NB4 (cell line): Measurements from ENCODE around the gene BCAS3.

Experiments used
- DNase-seq: peaks from one replicate; pipeline ENCODE4 v3.0.0; 2010; ENCODE audit warnings: low read depth
- H3K4me3 ChIP-seq: one replicate; pipeline ENCODE4 v1.5.1; 2011; ENCODE audit warnings: mild to moderate bottlenecking, low read depth, low read length, moderate library complexity
- MYC ChIP-seq: IDR thresholded peaks from 2 replicates; pipeline ENCODE4 v1.6.1; 2011; ENCODE audit warnings: low read depth, low read length
- POLR2A ChIP-seq: IDR thresholded peaks from 2 replicates; pipeline ENCODE4 v1.6.1; 2011; ENCODE audit warnings: mild to moderate bottlenecking; ENCODE audit not compliant: insufficient read length; ENCODE audit errors: extremely low read depth
- TF ChIP-seq, protein P1 (sequence below): IDR thresholded peaks from 2 replicates; pipeline ENCODE4 v1.6.1; 2011; ENCODE audit warnings: low read depth, low read length
- TF ChIP-seq, protein P2 (sequence below): IDR thresholded peaks from one replicate; pipeline ENCODE4 v1.5.1; 2012; ENCODE audit warnings: low read depth, low read length

BCAS3 gene

DNA sequence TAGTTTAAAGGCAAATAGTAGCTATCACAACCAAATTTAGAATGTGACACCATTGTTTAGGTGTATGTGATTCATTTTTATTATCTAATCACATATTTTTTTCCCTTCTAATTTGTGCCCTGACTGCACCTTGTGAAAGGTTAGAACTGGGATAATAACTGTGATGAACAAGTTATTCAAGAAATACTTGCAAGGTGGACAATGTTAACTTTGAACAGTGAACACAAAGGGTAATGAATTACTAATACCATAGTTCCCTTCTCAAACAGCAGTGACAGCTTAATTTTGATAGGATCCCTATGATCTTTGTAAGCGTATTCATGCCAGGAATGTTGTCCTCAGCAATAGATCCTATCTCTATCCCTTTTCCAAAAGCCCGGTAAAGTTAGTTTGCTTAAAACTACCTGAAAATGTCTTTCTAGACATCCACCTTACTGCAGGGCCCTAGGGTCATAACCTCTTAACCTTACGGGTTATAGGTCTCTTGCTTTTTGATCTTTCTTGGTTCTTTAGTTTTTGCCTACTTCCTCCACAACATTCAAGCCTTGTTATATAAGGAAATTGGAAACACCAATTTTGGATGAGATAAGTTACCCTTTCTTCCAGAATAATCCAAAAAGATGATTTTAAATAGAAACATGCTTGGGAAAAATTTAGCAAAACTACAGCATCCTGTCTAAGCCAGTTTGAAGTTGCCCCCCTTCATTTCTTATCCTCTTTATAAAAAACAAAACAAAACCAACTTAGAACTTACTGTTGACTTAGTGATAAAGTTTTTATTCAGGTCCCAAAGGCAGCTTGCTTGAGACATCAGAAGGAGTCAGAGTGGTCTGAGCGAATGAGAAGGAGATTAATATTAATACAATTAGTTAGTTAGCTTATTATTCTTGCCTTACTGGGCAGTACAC, 522.0 kb downstream of the BCAS3 start:
- no peak for DNase-seq
- TF ChIP-seq, protein P1, sequence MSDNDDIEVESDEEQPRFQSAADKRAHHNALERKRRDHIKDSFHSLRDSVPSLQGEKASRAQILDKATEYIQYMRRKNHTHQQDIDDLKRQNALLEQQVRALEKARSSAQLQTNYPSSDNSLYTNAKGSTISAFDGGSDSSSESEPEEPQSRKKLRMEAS, result no peak
- TF ChIP-seq, protein P2, sequence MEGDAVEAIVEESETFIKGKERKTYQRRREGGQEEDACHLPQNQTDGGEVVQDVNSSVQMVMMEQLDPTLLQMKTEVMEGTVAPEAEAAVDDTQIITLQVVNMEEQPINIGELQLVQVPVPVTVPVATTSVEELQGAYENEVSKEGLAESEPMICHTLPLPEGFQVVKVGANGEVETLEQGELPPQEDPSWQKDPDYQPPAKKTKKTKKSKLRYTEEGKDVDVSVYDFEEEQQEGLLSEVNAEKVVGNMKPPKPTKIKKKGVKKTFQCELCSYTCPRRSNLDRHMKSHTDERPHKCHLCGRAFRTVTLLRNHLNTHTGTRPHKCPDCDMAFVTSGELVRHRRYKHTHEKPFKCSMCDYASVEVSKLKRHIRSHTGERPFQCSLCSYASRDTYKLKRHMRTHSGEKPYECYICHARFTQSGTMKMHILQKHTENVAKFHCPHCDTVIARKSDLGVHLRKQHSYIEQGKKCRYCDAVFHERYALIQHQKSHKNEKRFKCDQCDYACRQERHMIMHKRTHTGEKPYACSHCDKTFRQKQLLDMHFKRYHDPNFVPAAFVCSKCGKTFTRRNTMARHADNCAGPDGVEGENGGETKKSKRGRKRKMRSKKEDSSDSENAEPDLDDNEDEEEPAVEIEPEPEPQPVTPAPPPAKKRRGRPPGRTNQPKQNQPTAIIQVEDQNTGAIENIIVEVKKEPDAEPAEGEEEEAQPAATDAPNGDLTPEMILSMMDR, result no peak
- TF ChIP-seq POLR2A (no peak), MYC (no peak)
- H3K4me3 ChIP-seq, result no peak overlapping the region

DNA sequence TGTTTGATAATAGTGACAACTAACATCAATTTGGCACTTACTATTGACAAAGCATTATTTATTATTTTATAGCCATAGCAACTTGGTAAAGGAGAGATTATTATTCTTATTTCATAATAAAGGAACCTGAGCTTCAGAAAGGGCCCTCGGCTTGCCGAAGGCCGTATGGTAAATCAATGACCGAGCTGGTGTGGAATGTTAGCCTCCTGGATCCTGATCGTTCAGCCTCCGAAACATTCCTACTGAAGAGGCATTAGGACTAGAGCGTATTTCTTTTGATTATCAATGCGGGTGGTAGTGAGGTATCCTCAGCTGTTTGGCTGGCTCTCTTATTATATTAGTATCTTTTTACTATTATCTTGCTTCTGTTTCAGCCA, 522.7 kb downstream of the BCAS3 start:
- no peak overlapping the region for H3K4me3 ChIP-seq
- TF ChIP-seq, protein P2, result no peak
- no peak for TF ChIP-seq POLR2A
- TF ChIP-seq, protein P1, result no peak
- TF ChIP-seq MYC, result no peak
- no peak for DNase-seq

DNA sequence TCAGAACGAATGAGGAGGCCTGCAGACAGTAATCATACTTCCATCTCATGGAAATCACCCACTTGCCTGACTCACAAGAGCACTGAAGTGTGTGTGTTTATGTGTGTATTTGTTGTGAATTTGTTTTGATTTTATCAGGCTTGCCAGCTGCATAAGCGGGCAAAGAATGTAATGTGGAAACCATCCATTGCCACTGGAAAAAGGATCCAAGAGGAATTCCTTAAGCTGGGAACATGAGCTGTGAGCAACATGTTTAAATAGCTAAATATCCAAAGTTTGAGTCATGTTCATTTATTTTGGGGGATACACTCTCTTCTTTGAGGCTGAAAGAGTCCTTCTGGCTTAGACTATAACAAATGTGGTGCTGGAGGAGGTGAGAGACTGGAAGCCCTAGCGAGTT, 523.6 kb downstream of the BCAS3 start:
- no peak for TF ChIP-seq POLR2A
- no peak for TF ChIP-seq MYC
- TF ChIP-seq, protein P2, result no peak
- TF ChIP-seq, protein P1, result no peak
- H3K4me3 ChIP-seq, result no peak overlapping the region
- no peak for DNase-seq

DNA sequence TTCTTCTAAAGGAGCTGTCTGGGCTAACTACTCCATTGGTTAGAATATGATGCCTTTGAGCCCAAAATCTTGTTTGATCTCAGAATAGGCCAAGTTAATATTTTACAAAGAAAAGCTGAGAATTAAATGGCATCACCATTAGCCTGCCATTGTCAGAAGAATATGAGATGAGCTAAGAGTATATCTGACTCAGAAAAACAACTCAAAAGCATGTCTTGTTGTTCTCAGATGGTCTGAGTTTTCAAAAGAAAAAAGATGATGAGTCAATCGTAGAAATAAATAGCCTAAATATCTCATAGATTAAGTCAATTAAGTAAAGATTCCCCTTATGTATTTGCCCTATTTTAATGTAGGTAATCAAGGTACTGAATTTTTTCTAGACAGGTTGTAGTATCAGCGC, 524.9 kb downstream of the BCAS3 start:
- H3K4me3 ChIP-seq, result no peak overlapping the region
- TF ChIP-seq, protein P2, result no peak
- TF ChIP-seq POLR2A, result no peak
- no peak for DNase-seq

DNA sequence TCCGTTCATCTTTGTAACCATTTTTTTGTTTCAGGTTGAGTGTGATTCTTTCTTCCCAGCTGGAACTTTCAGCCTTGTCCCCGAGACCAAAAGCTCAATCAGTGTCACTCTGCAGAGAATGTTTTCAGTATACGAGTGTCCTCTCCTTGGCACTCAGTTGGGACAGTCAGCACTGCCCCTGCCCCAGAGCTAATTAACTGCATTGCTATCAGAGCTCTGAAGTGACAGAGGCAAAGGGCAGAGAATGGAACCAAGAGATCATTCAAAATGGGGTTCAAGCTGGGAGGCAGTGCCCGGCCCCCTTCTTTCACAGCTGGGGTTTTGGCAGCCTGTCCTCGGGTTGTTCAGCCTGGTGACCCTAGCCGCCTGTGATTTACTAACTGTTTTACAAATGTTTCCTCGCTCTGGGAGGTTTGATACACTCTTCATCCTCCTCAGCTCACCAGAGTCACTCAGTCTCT, 526.0 kb downstream of the BCAS3 start:
- TF ChIP-seq MYC (no peak), POLR2A (no peak)
- TF ChIP-seq, protein P1, result no peak
- TF ChIP-seq, protein P2, result no peak
- DNase-seq, result no peak
- H3K4me3 ChIP-seq, result no peak overlapping the region
